GM21381 (cell line): Measurements from ENCODE around the gene PAX2.

ENCODE experiments used
- ATAC-seq: cut with Tn5 transposase; IDR thresholded peaks from one replicate; pipeline ENCODE4 v1.9.1; 2021; ENCODE audit warnings: mild to moderate bottlenecking, moderate library complexity; ENCODE audit not compliant: unreplicated experiment

Gene PAX2

GRCh38 chr10:100738055-100738827 is 7.1 kb upstream of the PAX2 start:
- no peak for ATAC-seq

- no peak for ATAC-seq
These were observed 5.6 kb upstream of the PAX2 start for GRCh38 chr10:100739517-100740368.

- no peak for ATAC-seq
These were observed 4.7 kb upstream of the PAX2 start for GRCh38 chr10:100740476-100741377.

GRCh38 chr10:100741378-100742075 is 3.9 kb upstream of the PAX2 start:
- no peak for ATAC-seq

DNA sequence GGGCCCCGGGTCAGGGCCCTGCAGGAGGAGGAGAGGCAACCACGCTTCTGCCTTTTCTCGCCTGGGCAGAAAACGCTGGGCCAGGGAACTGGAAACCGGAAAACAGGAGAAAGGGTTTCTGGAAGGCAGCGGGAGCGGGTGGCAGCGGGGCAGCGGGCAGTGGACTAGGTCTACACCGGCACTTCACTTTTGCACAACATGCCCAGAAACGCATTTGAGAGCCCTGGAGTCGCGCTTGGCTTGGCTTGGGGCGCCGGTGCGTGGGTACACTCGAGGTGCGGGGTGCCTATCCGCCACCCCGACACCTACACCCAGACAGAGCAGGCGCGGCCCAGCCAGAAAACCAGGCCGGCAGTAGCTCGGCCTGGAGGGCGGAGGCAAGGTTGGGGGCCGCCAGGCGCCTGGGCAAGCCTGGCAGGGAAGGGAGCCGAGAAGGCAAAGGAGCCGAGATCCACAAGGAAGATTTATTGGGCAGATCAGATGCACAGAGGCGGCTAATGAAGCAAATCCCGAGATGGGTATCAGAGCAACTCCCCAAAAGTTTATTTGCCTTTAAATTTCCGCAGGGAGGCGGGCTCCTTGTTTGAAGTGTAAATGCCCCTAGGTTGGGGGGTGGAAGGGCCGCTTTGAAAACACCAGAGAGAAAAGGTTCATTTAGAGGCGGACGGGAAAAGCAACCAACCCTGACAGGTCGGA is 3.2 kb upstream of the PAX2 start:
- ATAC-seq = no peak

DNA sequence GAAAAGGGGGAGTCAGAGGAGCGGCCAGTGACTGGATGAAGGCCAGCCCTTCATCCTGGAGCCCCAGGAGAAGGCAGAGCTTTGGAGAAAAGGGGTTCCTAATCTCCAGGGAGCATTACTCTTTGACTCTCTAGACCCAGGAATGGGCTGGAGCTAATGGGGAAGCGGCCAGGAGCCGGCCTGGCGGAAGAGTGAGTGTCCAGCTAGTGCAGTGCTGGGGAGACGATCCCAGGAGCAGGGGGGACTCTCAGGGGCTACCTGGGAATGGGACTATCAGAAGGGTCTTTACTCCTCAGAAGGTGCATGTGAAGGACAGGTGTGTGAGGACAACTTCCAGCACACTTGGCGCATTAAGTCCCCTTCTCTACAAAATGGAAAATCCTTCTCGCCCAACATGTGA is 2.4 kb upstream of the PAX2 start:
- no peak for ATAC-seq

DNA sequence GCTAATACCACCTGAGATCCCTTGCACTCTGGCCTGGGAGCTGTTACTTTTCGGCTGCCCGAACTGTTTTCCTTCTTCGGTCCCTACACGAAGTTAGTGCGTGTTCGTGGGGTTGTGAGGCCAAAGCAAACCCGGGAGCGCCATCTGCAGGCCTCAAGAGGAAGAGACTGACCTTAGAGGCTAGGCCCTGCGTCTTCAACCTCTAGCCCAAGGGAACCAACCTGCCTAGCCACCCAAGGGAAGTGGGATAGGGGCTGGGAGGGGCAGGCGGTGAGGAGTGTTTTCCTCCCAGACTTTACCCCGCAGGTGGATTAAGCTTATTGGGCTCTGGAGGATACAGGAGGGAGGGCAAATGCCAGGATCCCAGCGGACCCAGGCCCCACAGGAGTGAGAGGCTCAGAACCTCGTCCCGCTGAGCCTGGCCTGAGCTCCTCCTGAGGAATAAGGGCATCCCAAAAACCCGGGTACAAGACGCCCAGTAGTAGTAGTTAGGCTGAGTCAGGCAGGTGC is 1.7 kb upstream of the PAX2 start:
- ATAC-seq = no peak

- no peak for ATAC-seq
These were observed 1.0 kb upstream of the PAX2 start for GRCh38 chr10:100744136-100744986.

DNA sequence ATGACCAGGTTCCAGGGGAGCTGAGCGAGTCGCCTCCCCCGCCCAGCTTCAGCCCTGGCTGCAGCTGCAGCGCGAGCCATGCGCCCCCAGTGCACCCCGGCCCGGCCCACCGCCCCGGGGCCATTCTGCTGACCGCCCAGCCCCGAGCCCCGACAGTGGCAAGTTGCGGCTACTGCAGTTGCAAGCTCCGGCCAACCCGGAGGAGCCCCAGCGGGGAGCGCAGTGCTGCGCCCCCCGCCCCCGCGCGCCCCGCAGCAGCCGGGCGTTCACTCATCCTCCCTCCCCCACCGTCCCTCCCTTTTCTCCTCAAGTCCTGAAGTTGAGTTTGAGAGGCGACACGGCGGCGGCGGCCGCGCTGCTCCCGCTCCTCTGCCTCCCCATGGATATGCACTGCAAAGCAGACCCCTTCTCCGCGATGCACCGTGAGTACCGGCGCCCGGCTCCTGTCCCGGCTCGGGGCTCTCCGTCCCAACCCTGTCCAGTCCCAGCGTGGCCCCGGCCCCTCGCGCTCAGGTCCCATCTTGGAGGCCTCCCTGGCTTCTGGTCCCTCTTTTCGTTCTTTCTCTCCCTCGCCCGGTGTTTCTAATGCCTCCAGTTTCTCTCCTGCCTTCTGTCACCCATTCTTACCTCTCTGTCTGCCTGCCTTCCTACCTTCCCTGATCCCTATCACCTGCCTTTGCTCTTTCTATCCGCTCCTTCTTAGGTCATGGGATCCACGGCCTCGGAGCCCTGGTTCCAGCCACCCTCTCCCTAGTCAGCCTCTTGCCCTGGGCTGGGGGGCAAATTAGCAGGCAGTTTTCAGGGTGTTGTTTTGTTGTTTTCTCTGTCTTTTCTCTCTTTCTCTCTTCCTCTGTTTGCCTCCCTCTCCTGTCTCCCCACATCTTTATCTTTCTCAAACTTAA is 751 bp downstream of the PAX2 start:
- ATAC-seq = no peak

DNA sequence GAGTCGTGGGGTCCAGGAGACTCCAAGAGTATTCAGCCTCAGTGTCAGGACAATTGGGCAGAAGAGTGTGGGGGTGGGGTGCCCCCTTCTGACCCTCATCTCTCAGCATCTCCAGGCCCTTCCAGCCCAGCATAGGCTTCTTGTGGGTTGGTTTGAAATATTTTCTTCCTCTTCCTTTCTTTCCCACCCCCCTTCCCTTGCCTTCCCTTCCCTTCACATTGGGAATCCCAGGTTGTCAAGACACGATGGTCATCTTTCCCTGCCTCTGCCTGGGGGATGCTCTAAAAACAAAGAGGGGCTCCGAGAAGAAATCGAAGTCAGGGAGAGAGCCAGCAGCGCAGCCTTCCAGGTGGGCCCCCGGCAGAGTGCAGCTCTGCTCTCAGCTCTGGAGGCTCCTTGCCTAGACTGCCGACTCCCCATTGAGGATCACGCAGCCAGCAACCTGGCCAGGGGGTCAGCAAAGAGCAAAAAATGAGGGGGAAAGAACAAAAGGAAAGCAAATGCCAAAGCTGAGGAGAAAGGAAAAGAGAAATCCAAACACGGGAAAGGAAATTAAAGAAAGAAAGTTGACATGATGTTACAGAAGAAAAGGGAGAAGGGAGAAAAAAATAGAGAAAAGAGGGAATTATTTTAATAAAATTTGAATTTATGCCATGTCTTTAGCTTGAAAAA is 1.5 kb downstream of the PAX2 start:
- ATAC-seq = no peak

GRCh38 chr10:100747456-100748230 is 2.3 kb downstream of the PAX2 start:
- no peak for ATAC-seq

DNA sequence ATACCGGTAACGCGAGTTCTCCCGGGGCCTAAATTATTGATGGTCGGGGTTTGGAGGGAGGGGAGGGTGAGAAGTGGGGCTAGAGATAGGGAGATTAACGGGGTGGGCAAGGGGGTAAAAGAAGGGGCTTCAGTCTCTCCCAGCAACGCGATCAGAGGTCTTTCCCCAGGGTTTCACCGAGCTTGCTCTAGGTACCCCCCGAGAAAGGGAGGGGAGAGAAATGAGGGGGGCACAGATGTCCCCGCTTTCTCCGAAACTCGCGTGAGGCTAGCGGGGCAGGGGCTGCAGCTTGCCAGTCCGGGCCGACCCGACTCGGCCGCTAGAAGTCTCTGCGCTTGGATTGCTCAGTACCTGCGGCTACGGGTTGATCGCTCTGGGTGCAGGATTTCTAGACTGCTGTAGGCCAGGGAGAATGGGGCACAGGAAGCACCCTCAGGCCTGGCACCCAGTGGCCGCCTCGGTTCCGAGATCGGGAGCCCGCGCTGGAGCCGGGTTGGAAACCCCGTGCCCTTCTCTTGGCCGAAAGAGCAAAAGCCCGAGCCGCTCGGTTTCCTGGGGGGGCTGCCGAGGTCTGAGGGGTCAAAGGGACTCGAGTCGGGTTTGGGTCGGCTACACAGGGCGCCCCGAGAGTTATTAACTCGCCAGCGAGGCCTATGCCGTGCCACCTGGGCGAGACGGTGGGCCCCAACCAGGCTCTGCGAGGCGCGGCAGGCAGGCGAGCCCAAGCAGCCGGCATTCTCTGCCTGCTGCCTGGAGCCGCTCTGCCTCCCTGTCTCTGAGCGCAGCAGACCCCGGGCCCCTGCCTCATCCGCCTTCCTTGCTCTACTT is 3.1 kb downstream of the PAX2 start:
- ATAC-seq = no peak

- no peak for ATAC-seq
These were observed 3.6 kb downstream of the PAX2 start for GRCh38 chr10:100749059-100749308.

DNA sequence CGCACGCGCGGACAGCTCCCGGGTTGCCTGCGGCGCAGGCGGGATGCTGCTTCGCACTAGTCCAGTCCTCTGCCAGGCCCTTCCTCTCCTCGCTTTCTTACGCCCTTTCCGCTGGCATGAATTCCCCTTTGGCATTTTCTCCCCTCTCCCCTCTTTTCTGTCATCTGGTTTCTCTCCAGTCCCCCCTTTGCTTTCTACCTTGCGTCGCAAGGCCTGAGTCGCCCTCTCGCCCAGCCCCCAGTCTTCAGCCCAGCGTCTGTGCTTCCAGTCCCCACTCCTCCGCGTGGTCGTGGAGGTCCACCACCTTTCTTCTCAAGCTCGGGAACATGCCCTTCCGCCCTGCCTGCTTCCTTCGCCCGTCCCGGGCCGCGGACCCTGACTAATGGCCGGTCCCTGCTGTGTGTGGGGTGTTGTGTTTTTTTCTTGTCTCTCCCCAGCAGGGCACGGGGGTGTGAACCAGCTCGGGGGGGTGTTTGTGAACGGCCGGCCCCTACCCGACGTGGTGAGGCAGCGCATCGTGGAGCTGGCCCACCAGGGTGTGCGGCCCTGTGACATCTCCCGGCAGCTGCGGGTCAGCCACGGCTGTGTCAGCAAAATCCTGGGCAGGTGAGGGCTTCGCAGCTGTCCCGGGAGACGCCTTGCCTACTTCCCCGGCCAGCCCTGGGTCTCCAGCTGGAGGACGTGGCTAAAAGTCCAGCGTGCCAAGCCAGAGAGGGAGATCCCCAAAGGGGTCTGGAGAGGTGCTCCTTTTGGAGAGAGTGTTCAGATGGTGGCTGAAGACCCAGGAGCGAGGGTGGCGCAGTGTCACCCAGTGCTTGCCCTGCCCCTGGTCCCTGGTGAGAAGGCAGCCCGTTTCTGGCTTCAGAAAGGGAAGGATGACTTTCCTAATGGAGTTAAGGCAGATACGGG is 4.2 kb downstream of the PAX2 start:
- ATAC-seq = no peak
